CD4-positive, alpha-beta memory T cell (primary cell): Measurements from ENCODE around the gene RBFOX2. TPM values are rescaled to one million over a fixed set of nuclear protein-coding genes. Genes with fewer than 3 reads are reported as not detected.
"Not testable (repeated sequence)": the region's sequence is repeated elsewhere in the genome, so short reads cannot be mapped to it uniquely, and the experiment has no call there.

Experiments used
- CTCF ChIA-PET: fragments of 350-600 bp; sonication (Branson Sonifier 250); formaldehyde crosslinking; loops from one replicate; lab custom pipeline; 2021; ENCODE audit warnings: inconsistent platforms; ENCODE audit not compliant: partially characterized antibody; lab: Charles Lee
- POLR2A ChIA-PET: fragments of 350-600 bp; sonication (Branson Sonifier 250); formaldehyde crosslinking; loops from one replicate; lab custom pipeline; 2021; ENCODE audit not compliant: partially characterized antibody; lab: Charles Lee
- DNase-seq, 5 donors: peaks; one replicate each; pipeline versions ENCODE4 v3.0.0 to v3.0.0-alpha.2; 2020 to 2022; ENCODE audit warnings: mixed read lengths in 1 of 5
- H3K27ac ChIP-seq: one replicate; pipeline ENCODE4 v1.7.0; 2013; ENCODE audit warnings: low read depth, low read length
- H3K27me3 ChIP-seq: 2 replicates; pipeline ENCODE4 v1.7.0; 2013; ENCODE audit warnings: mild to moderate bottlenecking, low read length, moderate library complexity; ENCODE audit not compliant: insufficient read depth
- H3K36me3 ChIP-seq: 2 replicates; pipeline ENCODE4 v1.7.0; 2013; ENCODE audit warnings: mild to moderate bottlenecking, low read length, moderate library complexity; ENCODE audit not compliant: insufficient read depth
- H3K4me1 ChIP-seq: 2 replicates; pipeline ENCODE4 v1.7.0; 2013; ENCODE audit warnings: mild to moderate bottlenecking, low read length, moderate library complexity; ENCODE audit not compliant: insufficient read depth
- H3K4me3 ChIP-seq, 2 donors: one replicate each; pipeline ENCODE4 v1.7.0; 2013; ENCODE audit warnings: low read length in 2 of 2, mild to moderate bottlenecking in 1 of 2
- H3K9me3 ChIP-seq, 2 donors: one replicate each; pipeline ENCODE4 v1.7.0; 2013; ENCODE audit warnings: low read length in 2 of 2, control low read depth in 1 of 2; ENCODE audit not compliant: control insufficient read depth in 1 of 2
- H3K27ac Mint-ChIP-seq, 7 donors: one replicate each; pipeline ENCODE4 v1.8.0; 2020 to 2021; ENCODE audit warnings: mixed read lengths in 7 of 7, mild to moderate bottlenecking in 6 of 7, inconsistent platforms in 3 of 7, moderate library complexity in 3 of 7
- H3K27me3 Mint-ChIP-seq, 2 donors: one replicate each; pipeline ENCODE4 v1.8.0; 2020 to 2021; ENCODE audit warnings: mixed read lengths in 2 of 2
- H3K36me3 Mint-ChIP-seq, 2 donors: one replicate each; pipeline ENCODE4 v1.8.0; 2020 to 2021; ENCODE audit warnings: mixed read lengths in 2 of 2, inconsistent platforms in 1 of 2, mild to moderate bottlenecking in 1 of 2
- H3K4me1 Mint-ChIP-seq, 4 donors: one replicate each; pipeline ENCODE4 v1.8.0; 2020 to 2021; ENCODE audit warnings: mixed read lengths in 4 of 4, mild to moderate bottlenecking in 1 of 4
- H3K4me3 Mint-ChIP-seq, 8 donors: one replicate each; pipeline ENCODE4 v1.8.0; 2020 to 2021; ENCODE audit warnings: mixed read lengths in 8 of 8, mild to moderate bottlenecking in 7 of 8, moderate library complexity in 6 of 8, inconsistent platforms in 3 of 8
- H3K9me3 Mint-ChIP-seq, 8 donors: one replicate each; pipeline ENCODE4 v1.8.0; 2020 to 2021; ENCODE audit warnings: mixed read lengths in 8 of 8, mild to moderate bottlenecking in 5 of 8, inconsistent platforms in 3 of 8, moderate library complexity in 1 of 8
- intact Hi-C: fragments of 100-400 bp; cut with micrococcal nuclease; formaldehyde crosslinking; loops from one replicate; pipeline ENCODE4 v1.15.1; 2023
- polyA plus RNA-seq, 2 donors: library from polyadenylated mRNA; unstranded; fragments of 300-500 nt; fragmentation: Illumina TruSeq; gene quantifications; one replicate each; pipeline ENCODE4 v1.2.3, GENCODE V29; 2021
- total RNA-seq, 2 experiments: library from RNA; stranded (reverse); gene quantifications; one replicate each; pipeline ENCODE4 v1.2.3, GENCODE V29; 2021

RBFOX2 gene
- total and polyA plus RNA-seq, 4 experiments from 2014 or later = 0.68 to 1.3 (median 1.0) TPM

- no peak overlapping the region for H3K4me3 ChIP-seq
- H3K36me3 Mint-ChIP-seq = no peaks in the 10 kb centered on the region
- no peaks in the 10 kb centered on the region for H3K4me1 Mint-ChIP-seq
- no peak for DNase-seq
- no peaks in the 10 kb centered on the region for H3K9me3 ChIP-seq
- ChIA-PET POLR2A (no interaction called here), CTCF (interaction anchor here (0.7 to 0.9 kb wide), 2 partner anchors 22 to 67 kb away, joined by 3 to 4 read pairs; no protein-coding TSS in a partner anchor)
- H3K4me3 Mint-ChIP-seq = no peak overlapping the region
- H3K9me3 Mint-ChIP-seq = no peaks in the 10 kb centered on the region
- H3K36me3 ChIP-seq = no peaks in the 10 kb centered on the region
- peaks cover 6 to 9% of the 10 kb centered on the region in 2 donors for H3K27me3 Mint-ChIP-seq
- intact Hi-C loops = no loop called here
- H3K27ac ChIP-seq = no peak overlapping the region
- H3K4me1 ChIP-seq = no peaks in the 10 kb centered on the region
- no peaks in the 10 kb centered on the region for H3K27me3 ChIP-seq
- H3K27ac Mint-ChIP-seq = no peak overlapping the region
Measured at GRCh38 chr22:35998748-35999147, 29.9 kb downstream of the RBFOX2 start.

GRCh38 chr22:35997438-35997837, 31.2 kb downstream of the RBFOX2 start:
- no peaks in the 10 kb centered on the region for H3K9me3 ChIP-seq
- Mint-ChIP-seq H3K27me3 (peaks cover 6 to 12% of the 10 kb centered on the region in 2 donors), H3K9me3 (no peaks in the 10 kb centered on the region), H3K27ac (no peak overlapping the region), H3K36me3 (no peaks in the 10 kb centered on the region), H3K4me1 (no peaks in the 10 kb centered on the region), H3K4me3 (no peak overlapping the region)
- no peaks in the 10 kb centered on the region for H3K36me3 ChIP-seq
- H3K27me3 ChIP-seq = no peaks in the 10 kb centered on the region
- H3K27ac ChIP-seq = no peak overlapping the region
- POLR2A ChIA-PET = no interaction called here
- H3K4me3 ChIP-seq = no peak overlapping the region
- no peaks in the 10 kb centered on the region for H3K4me1 ChIP-seq
- intact Hi-C loops = no loop called here
- CTCF ChIA-PET = no interaction called here
- no peak for DNase-seq

GRCh38 chr22:35996596-35996995, 32.0 kb downstream of the RBFOX2 start:
- H3K27ac Mint-ChIP-seq = no peak overlapping the region
- H3K36me3 ChIP-seq = no peaks in the 10 kb centered on the region
- H3K9me3 ChIP-seq = no peaks in the 10 kb centered on the region
- DNase-seq = no peak
- no peaks in the 10 kb centered on the region for H3K9me3 Mint-ChIP-seq
- H3K4me3 Mint-ChIP-seq = no peak overlapping the region
- POLR2A ChIA-PET = no interaction called here
- CTCF ChIA-PET = interaction anchor here (0.9 kb wide), 1 partner anchor 69 kb away, joined by 3 read pairs; no protein-coding TSS in a partner anchor
- H3K4me1 ChIP-seq = no peaks in the 10 kb centered on the region
- no peak overlapping the region for H3K4me3 ChIP-seq
- H3K27ac ChIP-seq = no peak overlapping the region
- H3K27me3 ChIP-seq = no peaks in the 10 kb centered on the region
- no peaks in the 10 kb centered on the region for H3K4me1 Mint-ChIP-seq
- H3K27me3 Mint-ChIP-seq = peaks cover 5 to 12% of the 10 kb centered on the region in 2 donors
- no peaks in the 10 kb centered on the region for H3K36me3 Mint-ChIP-seq
- intact Hi-C loops = no loop called here

GRCh38 chr22:35995772-35996171, 32.9 kb downstream of the RBFOX2 start:
- Mint-ChIP-seq H3K27ac (no peak overlapping the region), H3K27me3 (peaks cover 5 to 12% of the 10 kb centered on the region in 2 donors), H3K36me3 (no peaks in the 10 kb centered on the region), H3K4me3 (no peak overlapping the region), H3K9me3 (no peaks in the 10 kb centered on the region), H3K4me1 (no peaks in the 10 kb centered on the region)
- Histone ChIP-seq H3K4me3 (no peak overlapping the region), H3K36me3 (no peaks in the 10 kb centered on the region), H3K27me3 (no peaks in the 10 kb centered on the region), H3K27ac (no peak overlapping the region), H3K9me3 (no peaks in the 10 kb centered on the region), H3K4me1 (no peaks in the 10 kb centered on the region)
- CTCF ChIA-PET = interaction anchor here (0.9 kb wide), 1 partner anchor 70 kb away, joined by 3 read pairs; no protein-coding TSS in a partner anchor
- POLR2A ChIA-PET = no interaction called here
- no peak for DNase-seq
- intact Hi-C loops = no loop called here

GRCh38 chr22:35995348-35995747, 33.3 kb downstream of the RBFOX2 start:
- no peak overlapping the region for H3K27ac Mint-ChIP-seq
- intact Hi-C loops = no loop called here
- ChIA-PET CTCF (no interaction called here), POLR2A (no interaction called here)
- H3K36me3 Mint-ChIP-seq = no peaks in the 10 kb centered on the region
- no peak overlapping the region for H3K4me3 Mint-ChIP-seq
- no peaks in the 10 kb centered on the region for H3K9me3 Mint-ChIP-seq
- Histone ChIP-seq H3K27ac (no peak overlapping the region), H3K9me3 (no peaks in the 10 kb centered on the region), H3K4me1 (no peaks in the 10 kb centered on the region), H3K36me3 (no peaks in the 10 kb centered on the region), H3K27me3 (no peaks in the 10 kb centered on the region), H3K4me3 (no peak overlapping the region)
- no peaks in the 10 kb centered on the region for H3K4me1 Mint-ChIP-seq
- peaks cover 5 to 12% of the 10 kb centered on the region in 2 donors for H3K27me3 Mint-ChIP-seq
- no peak for DNase-seq

- H3K4me1 Mint-ChIP-seq, H3K27me3 ChIP-seq, POLR2A ChIA-PET, H3K9me3 ChIP-seq, H3K9me3 Mint-ChIP-seq, H3K27ac ChIP-seq, H3K4me1 ChIP-seq, H3K27me3 Mint-ChIP-seq, DNase-seq, H3K4me3 ChIP-seq, H3K36me3 ChIP-seq, intact Hi-C loops, H3K27ac Mint-ChIP-seq, H3K4me3 Mint-ChIP-seq, H3K36me3 Mint-ChIP-seq: not testable (repeated sequence)
- CTCF ChIA-PET = interaction anchor here (1.0 to 1.1 kb wide), 2 partner anchors 72 to 73 kb away, joined by 3 read pairs; no protein-coding TSS in a partner anchor
Measured at GRCh38 chr22:35993727-35994126, 34.9 kb downstream of the RBFOX2 start.

- ChIA-PET CTCF (interaction anchor here (1.0 to 1.1 kb wide), 2 partner anchors 72 to 74 kb away, joined by 3 read pairs; no protein-coding TSS in a partner anchor), POLR2A (no interaction called here)
- H3K27ac Mint-ChIP-seq = no peak overlapping the region
- no peaks in the 10 kb centered on the region for H3K36me3 Mint-ChIP-seq
- intact Hi-C loops = no loop called here
- Histone ChIP-seq H3K4me1 (no peaks in the 10 kb centered on the region), H3K27me3 (no peaks in the 10 kb centered on the region), H3K4me3 (no peak overlapping the region), H3K9me3 (no peaks in the 10 kb centered on the region), H3K36me3 (no peaks in the 10 kb centered on the region), H3K27ac (no peak overlapping the region)
- DNase-seq = no peak
- H3K4me1 Mint-ChIP-seq = no peaks in the 10 kb centered on the region
- no peak overlapping the region for H3K4me3 Mint-ChIP-seq
- peaks cover 5 to 9% of the 10 kb centered on the region in 2 donors for H3K27me3 Mint-ChIP-seq
- no peaks in the 10 kb centered on the region for H3K9me3 Mint-ChIP-seq
Measured at GRCh38 chr22:35993048-35993714, 35.4 kb downstream of the RBFOX2 start.
